ENCODE data around the gene IL22. TPM values are rescaled to one million over a fixed set of nuclear protein-coding genes. Genes with fewer than 3 reads are reported as not detected.

IL22 gene
- polyA plus RNA-seq, 1 donor from 2014 or later = not detected

Other genes starting within 250 kb of the IL22 start
- not detected for gene IFNG, start 93.9 kb downstream of the IL22 start, polyA plus RNA-seq (ENCODE audit: insufficient read depth, low read depth, low replicate concordance)
- not detected for gene IL26, start 27.8 kb downstream of the IL22 start, polyA plus RNA-seq (ENCODE audit: insufficient read depth, low read depth, low replicate concordance)
- gene MDM1, start 78.8 kb upstream of the IL22 start, polyA plus RNA-seq (ENCODE audit: insufficient read depth, low read depth, low replicate concordance) = 19.3 TPM